H1 (cell line): ENCODE measurements around the gene H2AZ1. TPM values are rescaled to one million over a fixed set of nuclear protein-coding genes. Genes with fewer than 3 reads are reported as not detected.

ENCODE experiments used
- CTCF ChIA-PET: fragments of 300-600 bp; sonication (Branson Sonifier 250); formaldehyde crosslinking; loops from one replicate; lab custom pipeline; 2021; ENCODE audit not compliant: partially characterized antibody; lab: Charles Lee
- POLR2A ChIA-PET: fragments of 300-600 bp; sonication (Branson Sonifier 250); formaldehyde crosslinking; loops from one replicate; lab custom pipeline; 2021; ENCODE audit warnings: inconsistent platforms; ENCODE audit not compliant: partially characterized antibody; lab: Charles Lee
- DNase-seq, 2 experiments: peaks; one replicate each; pipeline versions ENCODE4 v3.0.0 to v3.0.0-alpha.2; 2010 to 2022; ENCODE audit warnings: low spot score in 2 of 2, low read depth in 1 of 2, mixed read lengths in 1 of 2
- FAIRE-seq: peaks from 2 replicates; lab custom pipeline; 2011; peaks lifted over from hg19 to GRCh38; lab: Jason Lieb, UNC
- H2AFZ ChIP-seq: 2 replicates; pipeline ENCODE4 v1.8.1; 2012; ENCODE audit warnings: low read length, inconsistent platforms
- H2AK5ac ChIP-seq: 2 replicates; pipeline ENCODE4 v1.6.1; 2013; ENCODE audit warnings: low read depth, low read length
- H2BK120ac ChIP-seq: replicated peaks from 2 replicates; pipeline ENCODE3; 2013; ENCODE audit warnings: low read depth, low read length, inconsistent platforms
- H2BK12ac ChIP-seq: 2 replicates; pipeline ENCODE4 v1.6.1; 2013; ENCODE audit warnings: low read depth, low read length
- H2BK15ac ChIP-seq: 2 replicates; pipeline ENCODE4 v1.6.1; 2013; ENCODE audit warnings: low read length
- H2BK20ac ChIP-seq: 2 replicates; pipeline ENCODE4 v1.6.1; 2013; ENCODE audit warnings: low read length
- H2BK5ac ChIP-seq: 2 replicates; pipeline ENCODE4 v1.6.1; 2013; ENCODE audit warnings: low read depth, low read length
- H3K14ac ChIP-seq: 2 replicates; pipeline ENCODE4 v1.6.1; 2013; ENCODE audit warnings: inconsistent platforms; ENCODE audit not compliant: insufficient read length
- H3K18ac ChIP-seq: 2 replicates; pipeline ENCODE4 v1.6.1; 2013; ENCODE audit warnings: low read length; ENCODE audit errors: extremely low read depth
- H3K23ac ChIP-seq: 2 replicates; pipeline ENCODE4 v1.6.1; 2013; ENCODE audit warnings: inconsistent platforms; ENCODE audit not compliant: insufficient read length
- H3K23me2 ChIP-seq: 2 replicates; pipeline ENCODE4 v1.6.1; 2013; ENCODE audit warnings: low read depth, low read length
- H3K27ac ChIP-seq: 2 replicates; pipeline ENCODE4 v1.6.1; 2011; ENCODE audit warnings: low read depth, low read length, inconsistent platforms
- H3K27me3 ChIP-seq, 4 experiments: replicated peaks in 1 of 4; 1 replicate in 1 of 4; 2 replicates in 3 of 4; pipeline versions ENCODE4 v1.6.1 to v1.8.1; 2011 to 2013; ENCODE audit warnings: low read length in 3 of 4, mild to moderate bottlenecking in 3 of 4, inconsistent platforms in 2 of 4, mixed read lengths in 2 of 4, moderate library complexity in 1 of 4; ENCODE audit not compliant: control insufficient read depth in 3 of 4, insufficient read depth in 3 of 4; ENCODE audit errors: extremely low read depth in 1 of 4
- H3K36me3 ChIP-seq, 4 experiments: 2 replicates each; pipeline versions ENCODE4 v1.6.1 to v1.8.1; 2011 to 2013; ENCODE audit warnings: mild to moderate bottlenecking in 4 of 4, low read length in 3 of 4, moderate library complexity in 2 of 4, control low read depth in 1 of 4, inconsistent platforms in 1 of 4; ENCODE audit not compliant: insufficient read depth in 4 of 4, control insufficient read depth in 2 of 4
- H3K4ac ChIP-seq: replicated peaks from 2 replicates; pipeline ENCODE3; 2013; ENCODE audit warnings: low read length, low read depth, mixed read lengths, inconsistent platforms; ENCODE audit not compliant: insufficient read length
- H3K4me1 ChIP-seq, 4 experiments: replicated peaks in 1 of 4; 1 replicate in 1 of 4; 2 replicates in 3 of 4; pipeline versions ENCODE4 v1.6.1 to v1.8.1; 2011 to 2013; ENCODE audit warnings: low read length in 3 of 4, inconsistent platforms in 2 of 4, mixed read lengths in 1 of 4; ENCODE audit not compliant: insufficient read depth in 4 of 4, control insufficient read depth in 3 of 4
- H3K4me2 ChIP-seq, 2 experiments: 2 replicates each; pipeline versions ENCODE4 v1.6.1 to v1.8.1; 2011 to 2013; ENCODE audit warnings: low read depth in 2 of 2, low read length in 2 of 2, control low read depth in 1 of 2, inconsistent platforms in 1 of 2, mild to moderate bottlenecking in 1 of 2; ENCODE audit not compliant: insufficient read depth in 1 of 2
- H3K4me3 ChIP-seq, 4 experiments: fragments of 200-600, 300-600 bp in 1 of 4; sonication (generic), shearing (Covaris generic), sonication (Bioruptor Twin) in 1 of 4; 2 replicates each; pipeline versions ENCODE4 v1.5.1 to v1.8.1; 2011 to 2016; ENCODE audit warnings: low read length in 4 of 4, low read depth in 3 of 4, control low read depth in 2 of 4, inconsistent platforms in 2 of 4, mild to moderate bottlenecking in 2 of 4, mixed read lengths in 1 of 4, moderate library complexity in 1 of 4; ENCODE audit not compliant: insufficient read depth in 2 of 4; ENCODE audit errors: extremely low read depth in 1 of 4
- H3K56ac ChIP-seq: replicated peaks from 2 replicates; pipeline ENCODE3; 2013; ENCODE audit warnings: low read depth, mild to moderate bottlenecking, mixed read lengths, low read length, inconsistent platforms; ENCODE audit not compliant: insufficient read length
- H3K79me1 ChIP-seq: 2 replicates; pipeline ENCODE4 v1.6.1; 2013; ENCODE audit warnings: low read depth, low read length, control low read depth
- H3K79me2 ChIP-seq, 2 experiments: 2 replicates each; pipeline versions ENCODE4 v1.6.1 to v1.8.1; 2012 to 2013; ENCODE audit warnings: low read length in 2 of 2, mild to moderate bottlenecking in 2 of 2, inconsistent platforms in 1 of 2; ENCODE audit not compliant: insufficient read depth in 2 of 2, control insufficient read depth in 1 of 2
- H3K9ac ChIP-seq, 4 experiments: replicated peaks in 1 of 4; 1 replicate in 1 of 4; 2 replicates in 3 of 4; pipeline versions ENCODE4 v1.6.1 to v1.8.1; 2011 to 2013; ENCODE audit warnings: low read depth in 3 of 4, low read length in 3 of 4, control low read depth in 2 of 4, mild to moderate bottlenecking in 2 of 4, moderate library complexity in 2 of 4, inconsistent platforms in 1 of 4; ENCODE audit errors: extremely low read depth in 1 of 4
- H3K9me3 ChIP-seq, 2 experiments: 2 replicates each; pipeline versions ENCODE4 v1.6.1 to v1.8.1; 2012 to 2013; ENCODE audit warnings: mild to moderate bottlenecking in 2 of 2, moderate library complexity in 2 of 2, control low read depth in 1 of 2, inconsistent platforms in 1 of 2, low read depth in 1 of 2, low read length in 1 of 2, mixed read lengths in 1 of 2; ENCODE audit not compliant: insufficient read depth in 2 of 2
- H4K20me1 ChIP-seq, 2 experiments: replicated peaks in 1 of 2; 2 replicates each; pipeline versions ENCODE3 to v1.8.1; 2011 to 2013; ENCODE audit warnings: inconsistent platforms in 2 of 2, low read length in 2 of 2, mild to moderate bottlenecking in 1 of 2; ENCODE audit not compliant: insufficient read depth in 2 of 2, control insufficient read depth in 1 of 2
- H4K5ac ChIP-seq: 2 replicates; pipeline ENCODE4 v1.6.1; 2013; ENCODE audit warnings: low read length, low read depth, mixed read lengths, inconsistent platforms; ENCODE audit not compliant: insufficient read length
- H4K8ac ChIP-seq: 2 replicates; pipeline ENCODE4 v1.8.0; 2013; ENCODE audit warnings: mild to moderate bottlenecking, moderate library complexity, low read length, inconsistent platforms; ENCODE audit not compliant: insufficient read depth; ENCODE audit errors: extremely low read depth
- H4K91ac ChIP-seq: replicated peaks from 2 replicates; pipeline ENCODE3; 2013; ENCODE audit warnings: low read length, mixed read lengths, inconsistent platforms; ENCODE audit not compliant: insufficient read length
- GABPA ChIP-seq: IDR thresholded peaks from 2 replicates; pipeline ENCODE4 v1.6.1; 2011; ENCODE audit warnings: mild to moderate bottlenecking, low read length, moderate library complexity, borderline replicate concordance; ENCODE audit not compliant: insufficient read depth
- KDM4A ChIP-seq: IDR thresholded peaks from one replicate; pipeline ENCODE4 v1.7.1; 2012; ENCODE audit warnings: low read depth, mild to moderate bottlenecking, moderate library complexity, low read length, inconsistent platforms; ENCODE audit not compliant: severe bottlenecking
- RNF2 ChIP-seq: fragments of 200-900, 300-1000 bp; sonication (generic); IDR thresholded peaks from 2 replicates; pipeline ENCODE4 v1.7.1; 2016; ENCODE audit warnings: borderline replicate concordance, low read depth, mild to moderate bottlenecking, antibody characterized with exemption, low read length; ENCODE audit not compliant: poor library complexity, severe bottlenecking; ENCODE audit errors: missing control alignments
- SP4 ChIP-seq: IDR thresholded peaks from 2 replicates; pipeline ENCODE4 v1.6.1; 2012; ENCODE audit warnings: low read length, inconsistent platforms
- WGBS, 2 experiments: shearing (Covaris generic) in 1 of 2; methylation state at CpG; one replicate each; pipeline versions ENCODE4 v1.1.6 to v1.1.7; 2013 to 2015; ENCODE audit warnings: low lambda C conversion rate in 2 of 2, mixed read lengths in 2 of 2, inconsistent platforms in 1 of 2, low coverage in 1 of 2, missing lambda C conversion rate in 1 of 2; ENCODE audit not compliant: insufficient replicate concordance in 2 of 2, insufficient coverage in 1 of 2, insufficient read length in 1 of 2; ENCODE audit errors: extremely low coverage in 1 of 2, missing lambda C conversion rate in 1 of 2; 5-methylcytosine and 5-hydroxymethylcytosine counted together
- polyA plus RNA-seq, 7 experiments: library from polyadenylated mRNA; depleted of rRNA in 3 of 7; stranded (reverse) in 5 of 7; unstranded in 2 of 7; fragments of >200 nt in 5 of 7; fragments of 200-250 nt in 2 of 7; gene quantifications; 1 replicate in 5 of 7; 2 replicates in 1 of 7; 4 replicates in 1 of 7; pipeline versions ENCODE4 v1.2.1 to v1.2.3, GENCODE V29; 2011 to 2013; ENCODE audit warnings: missing spikeins in 2 of 7, mixed read lengths in 2 of 7
- total RNA-seq: library from RNA; stranded (reverse); fragmentation: NEBNext Ultra II Directional; extraction: Animal tissue kit (Norgen Biotek cat#: 25700); gene quantifications from 2 replicates; pipeline ENCODE4 v1.2.1, GENCODE V29; 2021

H2AZ1 gene
- total and polyA plus RNA-seq, 2 of the 8 experiments (the other 6 are each of a cell fraction or from before 2014, with no cell fraction given), result 831 to 898 TPM

- no peaks in the 10 kb centered on the region for H3K9me3 ChIP-seq
- H3K14ac ChIP-seq, result no peak overlapping the region
- H3K79me1 ChIP-seq, result no peaks in the 10 kb centered on the region
- H2AFZ ChIP-seq, result no peak overlapping the region
- no peak overlapping the region for H3K4me3 ChIP-seq
- H4K20me1 ChIP-seq, result no peaks in the 10 kb centered on the region
- no peak overlapping the region for H2BK20ac ChIP-seq
- no peak overlapping the region for H3K56ac ChIP-seq
- CTCF ChIA-PET, result no interaction called here
- no peak for TF ChIP-seq KDM4A
- TF ChIP-seq SP4, result no peak
- TF ChIP-seq RNF2, result no peak
- no peak for TF ChIP-seq GABPA
- no peak overlapping the region for H3K23ac ChIP-seq
- no peak overlapping the region for H3K18ac ChIP-seq
- H3K79me2 ChIP-seq, result no peaks in the 10 kb centered on the region
- WGBS, 2 experiments, result 84% methylated on average over 3 of the region's 3 CpGs; no CpG with 5 or more reads in 1 of the 2 experiments
- H3K36me3 ChIP-seq, result no peaks in the 10 kb centered on the region
- no peak overlapping the region for H3K27ac ChIP-seq
- no peaks in the 10 kb centered on the region for H3K23me2 ChIP-seq
- no peak overlapping the region for H2BK12ac ChIP-seq
- H3K27me3 ChIP-seq, result no peaks in the 10 kb centered on the region
- DNase-seq (no peak), FAIRE-seq (no peak)
- no peak overlapping the region for H4K5ac ChIP-seq
- no peak overlapping the region for H2AK5ac ChIP-seq
- H3K4me1 ChIP-seq, result no peaks in the 10 kb centered on the region
- H2BK120ac ChIP-seq, result no peak overlapping the region
- H3K9ac ChIP-seq, result no peak overlapping the region
- no peak overlapping the region for H4K91ac ChIP-seq
- POLR2A ChIA-PET, result no interaction called here
- H3K4ac ChIP-seq, result no peak overlapping the region
- no peak overlapping the region for H2BK15ac ChIP-seq
- H2BK5ac ChIP-seq, result no peak overlapping the region
- no peak overlapping the region for H4K8ac ChIP-seq
- no peak overlapping the region for H3K4me2 ChIP-seq
These were observed 41.7 kb upstream of the H2AZ1 start for GRCh38 chr4:99991741-99992140.
